Stimulated activated CD8-positive, alpha-beta memory T cell treated with anti-CD3 and anti-CD28 coated beads, Interleukin-2, amount 100 ng/mL, for 48 hours (primary cell): ENCODE measurements around the gene HYAL2.
A peak's percentile ranks its signal among the peaks of the same experiment; 100 is the strongest.

ENCODE experiments used
- DNase-seq, 2 donors: peaks; one replicate each; pipeline ENCODE4 v3.0.0-alpha.2; 2020; ENCODE audit warnings: low read depth in 2 of 2

HYAL2 gene, protein sequence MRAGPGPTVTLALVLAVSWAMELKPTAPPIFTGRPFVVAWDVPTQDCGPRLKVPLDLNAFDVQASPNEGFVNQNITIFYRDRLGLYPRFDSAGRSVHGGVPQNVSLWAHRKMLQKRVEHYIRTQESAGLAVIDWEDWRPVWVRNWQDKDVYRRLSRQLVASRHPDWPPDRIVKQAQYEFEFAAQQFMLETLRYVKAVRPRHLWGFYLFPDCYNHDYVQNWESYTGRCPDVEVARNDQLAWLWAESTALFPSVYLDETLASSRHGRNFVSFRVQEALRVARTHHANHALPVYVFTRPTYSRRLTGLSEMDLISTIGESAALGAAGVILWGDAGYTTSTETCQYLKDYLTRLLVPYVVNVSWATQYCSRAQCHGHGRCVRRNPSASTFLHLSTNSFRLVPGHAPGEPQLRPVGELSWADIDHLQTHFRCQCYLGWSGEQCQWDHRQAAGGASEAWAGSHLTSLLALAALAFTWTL

GRCh38 chr3:50322386-50323091 lies at the start of gene HYAL2:
TSS of gene HYAL2 (minus strand) at chr3:50322745. CDS start at chr3:50320489, 2,256 bp downstream.
- no peak for DNase-seq

DNA sequence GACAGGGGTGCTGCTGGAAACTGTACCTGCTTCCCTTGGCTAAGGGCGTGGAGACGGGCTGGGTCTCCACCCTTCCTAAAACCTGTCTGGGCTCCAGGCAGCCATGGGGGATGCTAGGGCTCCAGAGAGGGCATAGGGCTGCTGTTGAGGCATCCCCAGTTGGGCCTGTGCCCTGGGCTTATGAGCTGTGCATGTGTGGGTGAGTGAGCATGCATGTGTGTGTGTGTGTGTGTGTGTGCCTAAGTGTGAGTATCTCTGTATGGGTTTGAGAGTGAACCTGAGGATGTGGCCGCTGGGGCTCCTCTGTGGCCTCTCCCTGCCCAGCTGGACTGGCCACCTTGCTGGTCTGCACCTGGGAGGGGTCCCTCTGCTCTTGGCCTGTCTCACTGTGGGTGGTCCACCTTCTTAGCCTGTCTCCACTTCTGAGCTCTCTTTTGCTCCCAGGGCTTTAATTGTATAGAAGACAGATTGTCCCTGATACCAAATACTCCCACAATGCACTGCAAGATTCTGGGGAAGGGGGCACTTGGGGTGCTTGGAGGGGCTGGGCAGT lies 48.7 kb upstream of the HYAL2 start:
- DNase-seq = no peak

DNA sequence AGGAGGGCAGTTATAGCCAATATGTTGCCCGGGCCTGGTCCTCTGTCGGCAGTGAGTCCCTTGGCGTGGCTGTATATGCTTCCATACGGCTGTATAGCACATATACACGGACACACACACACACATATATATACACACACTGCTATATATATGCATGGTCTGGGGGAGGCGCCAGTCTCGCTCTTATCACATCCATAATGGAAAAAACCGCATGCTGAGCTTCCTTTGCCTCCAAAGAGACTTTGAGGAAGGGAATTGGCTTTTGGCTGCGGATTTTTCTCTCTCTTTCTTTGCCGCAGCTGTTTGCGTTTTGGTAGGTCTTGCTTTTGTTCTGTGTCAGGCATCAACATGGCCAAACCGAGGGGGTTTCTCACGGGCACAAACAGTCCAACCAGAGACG lies 48.0 kb upstream of the HYAL2 start:
- no peak for DNase-seq

- DNase-seq = no peak
Observed at GRCh38 chr3:50369012-50369670, 46.6 kb upstream of the HYAL2 start.

GRCh38 chr3:50365842-50366220 lies 43.3 kb upstream of the HYAL2 start:
- DNase-seq = no peak

GRCh38 chr3:50365080-50365841 lies 42.7 kb upstream of the HYAL2 start:
- peak; percentile 90 for DNase-seq

DNA sequence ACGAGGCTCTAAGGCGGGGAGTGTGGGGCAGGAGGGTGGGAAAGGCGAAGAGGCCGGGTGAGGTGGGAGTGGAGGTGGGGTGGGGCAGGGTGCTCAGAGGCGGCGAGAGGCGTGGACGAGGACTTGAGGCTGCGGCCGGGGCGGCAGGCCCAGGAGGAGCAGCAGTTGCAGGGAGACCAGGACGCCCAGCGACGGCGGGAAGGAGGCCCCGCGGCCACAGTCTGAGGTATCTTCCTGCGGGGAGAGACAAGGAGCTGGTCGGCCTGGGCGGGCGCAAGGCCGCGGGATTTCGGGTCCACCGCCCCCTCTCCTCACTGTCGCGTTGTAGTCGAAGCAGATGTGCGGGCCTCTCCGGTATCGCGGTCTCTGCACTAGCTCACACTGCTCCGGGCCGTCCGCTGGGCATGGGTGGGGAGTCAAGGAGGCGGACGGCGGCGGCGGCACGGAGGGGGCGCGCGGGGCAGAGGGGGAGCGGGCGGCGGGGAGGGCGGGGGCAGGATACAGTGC lies 42.1 kb upstream of the HYAL2 start:
- no peak for DNase-seq

GRCh38 chr3:50359760-50360110 lies 37.2 kb upstream of the HYAL2 start:
- no peak for DNase-seq

GRCh38 chr3:50358911-50359759 lies 36.6 kb upstream of the HYAL2 start, which contains the start of gene TMEM115:
TSS of gene TMEM115 (minus strand) at chr3:50359521. CDS start at chr3:50359063, 458 bp downstream.
- DNase-seq = peak; percentile 85 to 90

DNA sequence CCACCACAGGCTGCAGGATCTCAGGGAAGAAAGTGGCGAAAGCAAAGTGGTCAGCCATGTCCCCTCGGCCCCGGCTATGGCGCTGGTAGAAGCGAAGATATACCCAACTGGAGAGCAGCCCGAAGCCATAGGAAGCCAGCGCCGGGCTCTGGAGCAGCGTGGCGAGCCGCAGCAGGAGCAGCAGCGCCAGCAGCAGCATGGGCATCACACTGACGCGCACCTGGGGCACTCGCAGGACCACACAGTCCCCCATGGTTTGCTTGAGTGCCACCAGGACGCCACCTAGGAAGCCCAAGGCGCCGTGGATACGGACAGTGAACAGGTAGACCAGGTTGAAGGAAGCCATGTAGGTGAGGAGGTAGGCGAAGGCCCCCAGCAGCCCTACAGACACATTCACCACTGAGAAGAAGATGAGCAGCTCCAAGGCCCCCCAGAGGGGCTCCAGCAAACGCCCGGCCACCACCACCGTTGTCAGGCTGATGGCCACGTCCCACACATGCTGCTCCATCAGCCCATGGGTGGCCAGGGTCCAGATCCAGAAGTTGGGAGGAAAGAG lies 35.9 kb upstream of the HYAL2 start:
- no peak for DNase-seq

GRCh38 chr3:50357481-50357880 lies 34.9 kb upstream of the HYAL2 start:
- no peak for DNase-seq

- DNase-seq = no peak
Observed at GRCh38 chr3:50356553-50356952, 34.0 kb upstream of the HYAL2 start.

DNA sequence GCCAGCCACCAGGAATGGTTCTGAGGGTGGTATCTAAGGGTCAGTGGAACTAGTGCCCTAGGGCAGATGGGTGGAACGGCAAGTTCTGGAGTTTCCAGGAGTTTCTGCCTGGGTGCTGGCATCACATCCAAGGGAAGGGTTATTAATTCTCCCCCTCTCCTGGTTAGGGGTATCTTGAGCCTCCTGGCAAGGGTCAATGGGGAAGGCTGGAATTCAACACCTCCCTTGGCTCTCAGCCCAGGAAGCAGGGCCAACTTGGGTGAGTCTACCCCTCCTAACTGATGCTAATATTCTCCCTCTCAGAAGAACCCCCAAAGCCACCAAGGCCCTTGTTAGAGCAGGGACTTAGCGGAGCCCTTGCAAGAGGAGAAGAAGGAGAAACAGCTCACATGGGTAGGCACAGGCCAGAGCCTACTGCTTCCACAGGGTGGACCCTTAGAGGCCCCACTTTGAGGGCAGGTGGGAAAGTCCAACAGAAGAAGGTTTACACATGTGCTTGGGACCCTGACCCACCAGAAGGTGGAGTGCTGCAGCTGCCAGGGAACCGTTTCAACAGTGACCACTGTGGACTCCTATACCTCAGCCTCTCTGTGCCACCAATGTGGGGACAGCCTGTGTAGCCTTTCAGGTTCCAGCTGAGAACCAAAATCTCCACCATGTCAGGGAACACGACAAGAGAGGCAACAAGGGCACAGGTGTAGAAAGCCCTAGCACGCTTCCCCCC lies 33.4 kb upstream of the HYAL2 start:
- no peak for DNase-seq

DNA sequence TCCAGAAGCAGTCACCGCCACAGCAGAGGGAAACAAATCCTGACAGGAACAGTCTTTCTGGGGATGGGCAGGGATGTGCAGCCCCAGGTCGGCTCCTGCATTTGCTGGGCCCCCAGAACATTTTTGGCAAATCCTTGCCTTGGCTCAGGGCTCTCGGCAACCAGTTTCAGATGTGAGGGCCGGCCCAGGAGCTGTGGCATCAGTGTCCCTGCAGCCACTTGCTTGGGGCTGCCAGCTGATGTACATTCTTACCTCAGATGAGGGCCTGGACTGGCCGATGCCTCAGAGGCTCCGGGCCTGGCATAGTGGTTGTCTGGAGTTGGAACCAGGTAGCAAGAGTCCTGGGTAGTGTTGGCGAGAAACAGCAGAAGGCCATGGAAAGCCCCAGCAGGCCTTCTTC lies 32.3 kb upstream of the HYAL2 start:
- DNase-seq = no peak

- no peak for DNase-seq
Observed at GRCh38 chr3:50354186-50354764, 31.7 kb upstream of the HYAL2 start.

DNA sequence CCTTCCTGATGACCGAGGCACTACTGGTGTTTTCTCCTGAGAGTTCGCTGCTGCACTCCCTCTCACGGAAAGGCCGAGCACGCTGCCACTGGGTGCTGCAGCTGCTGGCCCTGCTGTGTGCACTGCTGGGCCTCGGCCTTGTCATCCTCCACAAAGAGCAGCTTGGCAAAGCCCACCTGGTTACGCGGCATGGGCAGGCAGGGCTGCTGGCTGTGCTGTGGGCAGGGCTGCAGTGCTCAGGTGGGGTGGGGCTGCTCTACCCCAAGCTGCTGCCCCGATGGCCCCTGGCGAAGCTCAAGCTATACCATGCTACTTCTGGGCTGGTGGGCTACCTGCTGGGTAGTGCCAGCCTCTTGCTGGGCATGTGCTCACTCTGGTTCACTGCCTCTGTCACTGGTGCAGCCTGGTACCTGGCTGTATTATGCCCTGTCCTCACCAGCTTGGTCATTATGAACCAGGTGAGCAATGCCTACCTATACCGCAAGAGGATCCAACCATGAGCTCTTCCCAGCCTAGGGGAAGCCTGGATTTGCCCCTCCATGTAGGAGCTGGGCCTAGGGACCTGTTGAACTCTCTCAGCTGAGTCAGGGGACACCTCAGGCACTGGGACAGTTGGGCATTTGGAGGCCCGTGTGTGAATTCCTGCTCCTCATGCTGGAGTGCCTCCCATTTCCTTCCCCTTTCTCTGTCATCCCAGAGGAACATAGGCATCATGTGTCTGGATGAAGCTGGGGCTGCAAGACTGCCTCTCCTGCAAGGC lies 30.9 kb upstream of the HYAL2 start:
- DNase-seq = no peak

DNA sequence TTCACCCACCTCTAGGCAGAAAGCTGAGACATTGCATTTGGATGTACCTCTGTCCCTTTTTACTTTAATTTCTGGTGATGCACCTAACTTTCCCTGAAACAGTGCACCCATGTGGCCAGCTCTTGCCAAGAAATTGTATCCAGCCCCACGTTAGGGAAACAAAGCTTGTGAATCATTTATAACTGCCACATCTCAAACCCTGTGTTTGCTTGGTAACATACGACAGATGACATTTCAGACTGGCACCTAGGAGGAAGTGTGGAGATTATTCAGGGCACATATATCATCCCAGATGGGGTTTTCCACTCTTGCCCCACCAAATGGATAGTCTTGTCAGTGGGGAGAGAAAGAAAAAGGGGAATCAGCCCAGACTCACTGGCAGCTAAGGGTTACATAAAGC lies 30.2 kb upstream of the HYAL2 start:
- DNase-seq = no peak

GRCh38 chr3:50351323-50351697 lies 28.8 kb upstream of the HYAL2 start:
- no peak for DNase-seq
